Endodermal cell (in vitro differentiated cells): ENCODE results near the gene GET3. TPM values are rescaled to one million over a fixed set of nuclear protein-coding genes. Genes with fewer than 3 reads are reported as not detected.

Source experiments
- DNase-seq: peaks from one replicate; pipeline ENCODE4 v3.0.0-alpha.2; 2017
- H3K27ac ChIP-seq: 2 replicates; pipeline ENCODE4 v1.5.1; 2013; ENCODE audit warnings: mild to moderate bottlenecking, low read depth, low read length, moderate library complexity
- H3K27me3 ChIP-seq: 2 replicates; pipeline ENCODE4 v1.6.1; 2013; ENCODE audit warnings: mild to moderate bottlenecking, low read length, moderate library complexity; ENCODE audit not compliant: insufficient read depth, control insufficient read depth, poor library complexity, severe bottlenecking
- H3K36me3 ChIP-seq: 2 replicates; pipeline ENCODE4 v1.7.0; 2013; ENCODE audit warnings: mild to moderate bottlenecking, low read length, moderate library complexity; ENCODE audit not compliant: control insufficient read depth, insufficient read depth
- H3K4me1 ChIP-seq: one replicate; pipeline ENCODE4 v1.7.0; 2013; ENCODE audit warnings: low read length; ENCODE audit not compliant: control insufficient read depth, insufficient read depth
- H3K4me3 ChIP-seq: 2 replicates; pipeline ENCODE4 v1.5.1; 2013; ENCODE audit warnings: mild to moderate bottlenecking, low read length, moderate library complexity
- H3K9ac ChIP-seq: 2 replicates; pipeline ENCODE4 v1.6.1; 2013; ENCODE audit warnings: mild to moderate bottlenecking, low read length, moderate library complexity; ENCODE audit not compliant: poor library complexity, severe bottlenecking; ENCODE audit errors: extremely low read depth
- H3K9me3 ChIP-seq: 2 replicates; pipeline ENCODE4 v1.6.1; 2013; ENCODE audit warnings: mild to moderate bottlenecking, low read length, moderate library complexity; ENCODE audit not compliant: control insufficient read depth
- H3K27ac Mint-ChIP-seq: 2 replicates; pipeline ENCODE4 v1.8.0; 2020; ENCODE audit warnings: mixed read lengths
- H3K27me3 Mint-ChIP-seq: 2 replicates; pipeline ENCODE4 v1.8.0; 2021; ENCODE audit warnings: mild to moderate bottlenecking, mixed read lengths; ENCODE audit not compliant: insufficient read depth
- H3K36me3 Mint-ChIP-seq: 2 replicates; pipeline ENCODE4 v1.8.0; 2020; ENCODE audit warnings: low read depth, mixed read lengths
- H3K4me1 Mint-ChIP-seq: 2 replicates; pipeline ENCODE4 v1.8.0; 2020; ENCODE audit warnings: mixed read lengths
- H3K4me3 Mint-ChIP-seq: 2 replicates; pipeline ENCODE4 v1.8.0; 2020; ENCODE audit warnings: mild to moderate bottlenecking, moderate library complexity, mixed read lengths
- H3K9me3 Mint-ChIP-seq: 2 replicates; pipeline ENCODE4 v1.8.0; 2020; ENCODE audit warnings: mild to moderate bottlenecking, mixed read lengths
- WGBS, 2 experiments: methylation state at CpG; one replicate each; pipeline versions ENCODE4 v1.1.5 to v1.1.7; 2013; ENCODE audit warnings: missing lambda C conversion rate in 2 of 2, mixed read lengths in 1 of 2; ENCODE audit not compliant: insufficient coverage in 1 of 2, insufficient read length in 1 of 2; 5-methylcytosine and 5-hydroxymethylcytosine counted together
- total RNA-seq, 2 donors: library from RNA; stranded (reverse); fragmentation: NEBNext Ultra II Directional in 1 of 2; extraction: Animal tissue kit (Norgen Biotek cat#: 25700) in 1 of 2; gene quantifications; 2 replicates in 1 of 2; 3 replicates in 1 of 2; pipeline ENCODE4 v1.2.1, GENCODE V29; 2021
- TF ChIP-seq, protein P1 (sequence below): fragments of 200-600 bp; sonication (generic); conservative IDR thresholded peaks from 2 replicates; pipeline ENCODE4 v1.5.0; 2021; ENCODE audit warnings: antibody characterized with exemption, mild to moderate bottlenecking

GET3 gene
- total RNA-seq, 2 donors from 2014 or later = 97.8 to 102 TPM

- H3K27ac ChIP-seq = no peak overlapping the region
- Mint-ChIP-seq H3K9me3 (no peaks in the 10 kb centered on the region), H3K4me3 (peak overlapping the region; percentile 61), H3K27me3 (no peaks in the 10 kb centered on the region), H3K4me1 (peaks cover 16% of the 10 kb centered on the region), H3K27ac (no peak overlapping the region), H3K36me3 (no peaks in the 10 kb centered on the region)
- no peaks in the 10 kb centered on the region for H3K27me3 ChIP-seq
- no peaks in the 10 kb centered on the region for H3K36me3 ChIP-seq
- no peaks in the 10 kb centered on the region for H3K9me3 ChIP-seq
- 76 to 77% methylated on average over 3 to 12 of the region's 12 CpGs for WGBS, 2 experiments
- H3K9ac ChIP-seq = no peak overlapping the region
- DNase-seq = peak; percentile 52
- TF ChIP-seq, protein P1, sequence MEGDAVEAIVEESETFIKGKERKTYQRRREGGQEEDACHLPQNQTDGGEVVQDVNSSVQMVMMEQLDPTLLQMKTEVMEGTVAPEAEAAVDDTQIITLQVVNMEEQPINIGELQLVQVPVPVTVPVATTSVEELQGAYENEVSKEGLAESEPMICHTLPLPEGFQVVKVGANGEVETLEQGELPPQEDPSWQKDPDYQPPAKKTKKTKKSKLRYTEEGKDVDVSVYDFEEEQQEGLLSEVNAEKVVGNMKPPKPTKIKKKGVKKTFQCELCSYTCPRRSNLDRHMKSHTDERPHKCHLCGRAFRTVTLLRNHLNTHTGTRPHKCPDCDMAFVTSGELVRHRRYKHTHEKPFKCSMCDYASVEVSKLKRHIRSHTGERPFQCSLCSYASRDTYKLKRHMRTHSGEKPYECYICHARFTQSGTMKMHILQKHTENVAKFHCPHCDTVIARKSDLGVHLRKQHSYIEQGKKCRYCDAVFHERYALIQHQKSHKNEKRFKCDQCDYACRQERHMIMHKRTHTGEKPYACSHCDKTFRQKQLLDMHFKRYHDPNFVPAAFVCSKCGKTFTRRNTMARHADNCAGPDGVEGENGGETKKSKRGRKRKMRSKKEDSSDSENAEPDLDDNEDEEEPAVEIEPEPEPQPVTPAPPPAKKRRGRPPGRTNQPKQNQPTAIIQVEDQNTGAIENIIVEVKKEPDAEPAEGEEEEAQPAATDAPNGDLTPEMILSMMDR = no peak
- peaks cover 4% of the 10 kb centered on the region for H3K4me1 ChIP-seq
- H3K4me3 ChIP-seq = peak overlapping the region; percentile 72
These were observed 44.8 kb downstream of the GET3 start for GRCh38 chr19:12782174-12782423.

- Histone ChIP-seq H3K36me3 (no peaks in the 10 kb centered on the region), H3K9me3 (no peaks in the 10 kb centered on the region), H3K4me3 (peak overlapping the region; percentile 72), H3K4me1 (peaks cover 4% of the 10 kb centered on the region), H3K27ac (peak overlapping the region; percentile 38), H3K9ac (peak overlapping the region; percentile 6), H3K27me3 (no peaks in the 10 kb centered on the region)
- DNase-seq = peak; percentile 78
- Mint-ChIP-seq H3K4me3 (peak overlapping the region; percentile 61), H3K9me3 (no peaks in the 10 kb centered on the region), H3K27me3 (no peaks in the 10 kb centered on the region), H3K27ac (no peak overlapping the region), H3K36me3 (no peaks in the 10 kb centered on the region), H3K4me1 (peaks cover 14% of the 10 kb centered on the region)
- TF ChIP-seq, protein P1 = no peak
- 5 to 10% methylated on average over 22 to 88 of the region's 88 CpGs for WGBS, 2 experiments
These were observed 45.4 kb downstream of the GET3 start for GRCh38 chr19:12782424-12783290.

DNA sequence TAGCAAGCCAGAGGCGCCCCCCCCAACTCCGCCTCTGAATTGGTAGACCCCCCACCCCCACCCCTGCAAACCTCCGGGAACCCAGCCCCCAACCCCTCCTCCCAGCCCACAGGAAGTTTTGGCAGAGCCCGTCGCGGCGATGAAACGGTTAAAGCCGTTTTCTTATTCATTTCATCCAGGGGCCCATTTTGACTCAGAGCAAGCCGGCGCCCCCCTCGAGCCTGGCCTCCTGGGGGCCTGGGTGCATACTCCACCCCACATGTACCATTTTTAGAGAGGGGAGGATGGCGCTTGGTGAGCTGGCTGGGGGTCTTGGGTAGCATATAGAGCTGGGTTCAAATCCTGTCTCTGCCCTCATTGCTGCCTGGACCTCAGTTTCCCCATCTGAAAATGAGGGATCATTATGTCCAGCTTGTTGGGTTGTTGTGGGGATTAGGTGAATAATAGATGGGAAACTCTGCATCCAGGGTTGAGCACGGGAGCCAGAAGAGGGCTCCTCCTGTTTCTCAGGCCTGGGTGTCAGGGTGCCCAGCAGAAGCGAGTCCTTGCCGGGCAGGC is 46.1 kb downstream of the GET3 start:
- TF ChIP-seq, protein P1 = no peak
- Mint-ChIP-seq H3K36me3 (no peaks in the 10 kb centered on the region), H3K27me3 (no peaks in the 10 kb centered on the region), H3K9me3 (no peaks in the 10 kb centered on the region), H3K27ac (no peak overlapping the region), H3K4me1 (peaks cover 15% of the 10 kb centered on the region), H3K4me3 (peak overlapping the region; percentile 61)
- Histone ChIP-seq H3K4me1 (peaks cover 4% of the 10 kb centered on the region), H3K36me3 (no peaks in the 10 kb centered on the region), H3K27me3 (no peaks in the 10 kb centered on the region), H3K9me3 (no peaks in the 10 kb centered on the region), H3K4me3 (no peak overlapping the region), H3K27ac (no peak overlapping the region), H3K9ac (no peak overlapping the region)
- peak; percentile 58 for DNase-seq
- WGBS, 2 experiments = 43 to 45% methylated on average over 4 to 16 of the region's 16 CpGs
